Endothelial cell of umbilical vein (primary cell): ENCODE data around the gene CCDC106. TPM values are rescaled to one million over a fixed set of nuclear protein-coding genes. Genes with fewer than 3 reads are reported as not detected.

Source experiments
- BruUV-seq: library from RNA; stranded (reverse); fragments of 400-500 nt; replicated peaks from 2 replicates; lab custom pipeline; 2021; lab: Mats Ljungman, UMichigan
- CTCF ChIA-PET: fragments of 300-600, 350-600 bp; sonication (Branson Sonifier 250); formaldehyde crosslinking; loops from one replicate; lab custom pipeline; 2021; ENCODE audit warnings: antibody characterized with exemption, inconsistent platforms; lab: Charles Lee
- POLR2A ChIA-PET: fragments of 300-600, 350-600 bp; sonication (Branson Sonifier 250); formaldehyde crosslinking; loops from one replicate; lab custom pipeline; 2021; ENCODE audit warnings: antibody characterized with exemption, inconsistent platforms; lab: Charles Lee
- DNase-seq: peaks from one replicate; pipeline ENCODE4 v3.0.0-alpha.2; 2011; ENCODE audit warnings: low read depth, low spot score
- FAIRE-seq: peaks from 2 replicates; lab custom pipeline; 2011; peaks lifted over from hg19 to GRCh38; lab: Jason Lieb, UNC
- H2AFZ ChIP-seq: 2 replicates; pipeline ENCODE4 v1.6.0; 2012; ENCODE audit warnings: low read depth, low read length, control low read depth, inconsistent platforms
- H3K27ac ChIP-seq: 2 replicates; pipeline ENCODE4 v1.5.1; 2011; ENCODE audit warnings: low read depth, mild to moderate bottlenecking, control low read depth, low read length, moderate library complexity; ENCODE audit not compliant: insufficient read depth
- H3K27me3 ChIP-seq, 2 experiments: 2 replicates each; pipeline versions ENCODE4 v1.6.0 to v1.6.1; 2011; ENCODE audit warnings: low read length in 2 of 2, mixed read lengths in 1 of 2; ENCODE audit not compliant: control insufficient read depth in 2 of 2, insufficient read depth in 2 of 2
- H3K36me3 ChIP-seq, 2 experiments: 2 replicates in 1 of 2; 3 replicates in 1 of 2; pipeline ENCODE4 v1.5.1; 2011; ENCODE audit warnings: low read length in 2 of 2, mild to moderate bottlenecking in 1 of 2, moderate library complexity in 1 of 2; ENCODE audit not compliant: control insufficient read depth in 2 of 2, insufficient read depth in 2 of 2; ENCODE audit errors: extremely low read depth in 1 of 2
- H3K4me1 ChIP-seq: 3 replicates; pipeline ENCODE4 v1.5.1; 2011; ENCODE audit warnings: mild to moderate bottlenecking, low read length; ENCODE audit not compliant: control insufficient read depth, insufficient read depth; ENCODE audit errors: extremely low read depth
- H3K4me2 ChIP-seq: 2 replicates; pipeline ENCODE4 v1.6.1; 2011; ENCODE audit warnings: low read length, control low read depth, mixed read lengths; ENCODE audit not compliant: insufficient read depth
- H3K4me3 ChIP-seq, 3 experiments: fragments of 200-600 bp in 1 of 3; sonication (generic), shearing (Covaris generic) in 1 of 3; replicated peaks in 1 of 3; 2 replicates each; pipeline ENCODE4 v1.5.1; 2011 to 2016; ENCODE audit warnings: control low read depth in 3 of 3, low read length in 3 of 3, mild to moderate bottlenecking in 2 of 3, inconsistent platforms in 1 of 3, low read depth in 1 of 3, moderate library complexity in 1 of 3; ENCODE audit not compliant: insufficient read depth in 1 of 3
- H3K79me2 ChIP-seq: 2 replicates; pipeline ENCODE4 v1.6.0; 2012; ENCODE audit warnings: low read length, inconsistent platforms; ENCODE audit not compliant: control insufficient read depth, insufficient read depth
- H3K9ac ChIP-seq: replicated peaks from 2 replicates; pipeline ENCODE3; 2011; ENCODE audit warnings: low read length, control low read depth; ENCODE audit not compliant: insufficient read depth; ENCODE audit errors: extremely low read depth
- H3K9me1 ChIP-seq: replicated peaks from 3 replicates; pipeline ENCODE4 v1.6.0; 2011; ENCODE audit warnings: mild to moderate bottlenecking, low read length; ENCODE audit not compliant: control insufficient read depth, insufficient read depth; ENCODE audit errors: extremely low read depth
- H3K9me3 ChIP-seq: replicated peaks from 2 replicates; pipeline ENCODE4 v1.5.1; 2012; ENCODE audit warnings: low read length, inconsistent platforms; ENCODE audit not compliant: control insufficient read depth, insufficient read depth
- H4K20me1 ChIP-seq: replicated peaks from 2 replicates; pipeline ENCODE3; 2011; ENCODE audit warnings: mild to moderate bottlenecking, low read length; ENCODE audit not compliant: control insufficient read depth, insufficient read depth; ENCODE audit errors: extremely low read depth
- EZH2 ChIP-seq: IDR thresholded peaks from 2 replicates; pipeline ENCODE4 v1.6.1; 2012; ENCODE audit warnings: borderline replicate concordance, low read depth, mild to moderate bottlenecking, moderate library complexity, low read length, inconsistent platforms; ENCODE audit not compliant: severe bottlenecking
- FOS ChIP-seq: IDR thresholded peaks from 2 replicates; pipeline ENCODE4 v1.6.1; 2011; ENCODE audit warnings: mild to moderate bottlenecking, low read length, moderate library complexity, borderline replicate concordance; ENCODE audit not compliant: insufficient read depth
- GATA2 ChIP-seq: IDR thresholded peaks from 2 replicates; pipeline ENCODE4 v1.7.0; 2011; ENCODE audit warnings: low read depth, mild to moderate bottlenecking, moderate library complexity, mixed read lengths, low read length; ENCODE audit not compliant: insufficient read length, insufficient read depth
- JUN ChIP-seq: IDR thresholded peaks from 2 replicates; pipeline ENCODE4 v1.6.1; 2011; ENCODE audit warnings: borderline replicate concordance, low read depth; ENCODE audit not compliant: insufficient read length, insufficient read depth
- MAX ChIP-seq: IDR thresholded peaks from 2 replicates; pipeline ENCODE4 v1.6.1; 2011; ENCODE audit not compliant: insufficient read depth, insufficient read length
- MYC ChIP-seq: IDR thresholded peaks from one replicate; pipeline ENCODE4 v1.6.1; 2011; ENCODE audit warnings: mild to moderate bottlenecking, low read depth, low read length
- POLR2A ChIP-seq: IDR thresholded peaks from 2 replicates; pipeline ENCODE4 v1.6.1; 2012; ENCODE audit warnings: low read depth, mild to moderate bottlenecking, control low read depth, low read length
- POLR2AphosphoS5 ChIP-seq: IDR thresholded peaks from 2 replicates; pipeline ENCODE4 v1.6.1; 2012; ENCODE audit warnings: low read depth, mild to moderate bottlenecking, control low read depth, low read length, moderate library complexity; ENCODE audit not compliant: insufficient read depth
- dilution Hi-C: fragments of 300-500 bp; cut with MboI; formaldehyde crosslinking; loops from one replicate; pipeline ENCODE4 v1.15.0; 2019; ENCODE audit warnings: low sequenced_read_pairs; ENCODE audit not compliant: extremely low pct_ligation_motif_present
- intact Hi-C: fragments of 100-400 bp; cut with micrococcal nuclease; formaldehyde crosslinking; loops from one replicate; pipeline ENCODE4 v1.10.0; 2022
- polyA plus RNA-seq, 4 experiments: library from polyadenylated mRNA; depleted of rRNA in 3 of 4; stranded (reverse) in 3 of 4; unstranded in 1 of 4; fragments of >200 nt; gene quantifications; 2 replicates each; pipeline versions ENCODE4 v1.2.1 to v1.2.3, GENCODE V29; 2011 to 2012; ENCODE audit warnings: missing spikeins in 1 of 4
- total RNA-seq: library from RNA; stranded (reverse); gene quantifications from 2 replicates; pipeline ENCODE4 v1.2.3, GENCODE V29; 2021
- TF ChIP-seq, protein P1 (sequence below), 2 donors: IDR thresholded peaks; 1 replicate in 1 of 2; 2 replicates in 1 of 2; pipeline ENCODE4 v1.5.1; 2011; ENCODE audit warnings: low read length in 2 of 2, mild to moderate bottlenecking in 2 of 2, moderate library complexity in 2 of 2, control low read depth in 1 of 2, inconsistent platforms in 1 of 2, low read depth in 1 of 2; ENCODE audit not compliant: insufficient read depth in 1 of 2; ENCODE audit errors: extremely low read depth in 1 of 2

CCDC106 gene
- total and polyA plus RNA-seq, 2 donors (not counting 3 experiments of a cell fraction or from before 2014, with no cell fraction given) = 11.8 to 12.0 TPM

DNA sequence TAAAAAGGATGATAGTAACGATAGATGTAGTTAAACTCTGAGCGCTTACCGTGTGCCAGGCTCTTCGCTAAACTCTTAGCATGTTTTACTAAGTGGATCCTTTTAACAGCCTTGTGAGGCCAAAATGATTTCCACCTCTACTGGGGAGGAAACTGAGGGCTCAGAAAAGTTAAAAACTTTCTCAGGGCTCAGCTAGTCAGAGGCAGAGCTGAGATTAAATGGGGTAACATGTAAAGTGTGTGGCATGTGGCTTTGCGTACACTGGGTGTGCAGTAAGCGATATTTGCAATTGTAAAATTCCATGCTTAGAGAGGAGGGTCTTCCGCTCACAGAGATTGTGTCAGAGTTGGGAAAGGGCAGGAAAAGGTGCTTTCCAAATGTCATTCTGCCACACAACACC lies 8.5 kb downstream of the CCDC106 start:
- CTCF ChIA-PET = interaction anchor here (0.9 to 2.2 kb wide), 4 partner anchors 9 to 17 kb away, joined by 3 to 22 read pairs (median 6); no protein-coding TSS in a partner anchor
- Histone ChIP-seq H4K20me1 (peaks cover 12% of the 10 kb centered on the region), H3K9me1 (no peaks in the 10 kb centered on the region), H3K4me1 (peaks cover 25% of the 10 kb centered on the region), H3K27ac (no peak overlapping the region), H3K9me3 (no peaks in the 10 kb centered on the region), H3K36me3 (peaks cover 0 to 22% of the 10 kb centered on the region in 2 experiments), H3K27me3 (no peaks in the 10 kb centered on the region), H3K9ac (peak overlapping the region; percentile 97), H3K4me2 (peak overlapping the region; percentile 96), H2AFZ (no peak overlapping the region), H3K79me2 (peaks cover 65% of the 10 kb centered on the region), H3K4me3 (peak overlapping the region; percentile 78 to 98 (median 94))
- POLR2A ChIA-PET = interaction anchor here (1.0 kb wide), 1 partner anchor 14 kb away, joined by 3 read pairs; no protein-coding TSS in a partner anchor
- peak; percentile 62 for FAIRE-seq
- dilution Hi-C loops = no loop called here
- TF ChIP-seq EZH2 = no peak
- TF ChIP-seq MYC = no peak
- TF ChIP-seq GATA2 = no peak
- TF ChIP-seq POLR2AphosphoS5 = no peak
- TF ChIP-seq POLR2A = no peak
- TF ChIP-seq FOS = no peak
- no peak for TF ChIP-seq MAX
- no peak for TF ChIP-seq JUN
- TF ChIP-seq, protein P1, sequence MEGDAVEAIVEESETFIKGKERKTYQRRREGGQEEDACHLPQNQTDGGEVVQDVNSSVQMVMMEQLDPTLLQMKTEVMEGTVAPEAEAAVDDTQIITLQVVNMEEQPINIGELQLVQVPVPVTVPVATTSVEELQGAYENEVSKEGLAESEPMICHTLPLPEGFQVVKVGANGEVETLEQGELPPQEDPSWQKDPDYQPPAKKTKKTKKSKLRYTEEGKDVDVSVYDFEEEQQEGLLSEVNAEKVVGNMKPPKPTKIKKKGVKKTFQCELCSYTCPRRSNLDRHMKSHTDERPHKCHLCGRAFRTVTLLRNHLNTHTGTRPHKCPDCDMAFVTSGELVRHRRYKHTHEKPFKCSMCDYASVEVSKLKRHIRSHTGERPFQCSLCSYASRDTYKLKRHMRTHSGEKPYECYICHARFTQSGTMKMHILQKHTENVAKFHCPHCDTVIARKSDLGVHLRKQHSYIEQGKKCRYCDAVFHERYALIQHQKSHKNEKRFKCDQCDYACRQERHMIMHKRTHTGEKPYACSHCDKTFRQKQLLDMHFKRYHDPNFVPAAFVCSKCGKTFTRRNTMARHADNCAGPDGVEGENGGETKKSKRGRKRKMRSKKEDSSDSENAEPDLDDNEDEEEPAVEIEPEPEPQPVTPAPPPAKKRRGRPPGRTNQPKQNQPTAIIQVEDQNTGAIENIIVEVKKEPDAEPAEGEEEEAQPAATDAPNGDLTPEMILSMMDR (IDR thresholded peaks at IDR 0.05; ENCODE audit: extremely low read depth in 1 of 2, insufficient read depth in 1 of 2, low read depth in 1 of 2, low read length in 2 of 2) = no peak
- no peak for DNase-seq
- no TSS peak for BruUV-seq
- intact Hi-C loops = loop anchor here (10.0 kb wide), 3 partner anchors 322 to 1192 kb away; partner anchors contain the start of genes KMT5C, LENG9 and ZNF787
